ENCODE data around the gene EIF3K.
"Not testable (repeated sequence)": the region's sequence is repeated elsewhere in the genome, so short reads cannot be mapped to it uniquely, and the experiment has no call there.

Gene EIF3K, protein sequence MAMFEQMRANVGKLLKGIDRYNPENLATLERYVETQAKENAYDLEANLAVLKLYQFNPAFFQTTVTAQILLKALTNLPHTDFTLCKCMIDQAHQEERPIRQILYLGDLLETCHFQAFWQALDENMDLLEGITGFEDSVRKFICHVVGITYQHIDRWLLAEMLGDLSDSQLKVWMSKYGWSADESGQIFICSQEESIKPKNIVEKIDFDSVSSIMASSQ

DNA sequence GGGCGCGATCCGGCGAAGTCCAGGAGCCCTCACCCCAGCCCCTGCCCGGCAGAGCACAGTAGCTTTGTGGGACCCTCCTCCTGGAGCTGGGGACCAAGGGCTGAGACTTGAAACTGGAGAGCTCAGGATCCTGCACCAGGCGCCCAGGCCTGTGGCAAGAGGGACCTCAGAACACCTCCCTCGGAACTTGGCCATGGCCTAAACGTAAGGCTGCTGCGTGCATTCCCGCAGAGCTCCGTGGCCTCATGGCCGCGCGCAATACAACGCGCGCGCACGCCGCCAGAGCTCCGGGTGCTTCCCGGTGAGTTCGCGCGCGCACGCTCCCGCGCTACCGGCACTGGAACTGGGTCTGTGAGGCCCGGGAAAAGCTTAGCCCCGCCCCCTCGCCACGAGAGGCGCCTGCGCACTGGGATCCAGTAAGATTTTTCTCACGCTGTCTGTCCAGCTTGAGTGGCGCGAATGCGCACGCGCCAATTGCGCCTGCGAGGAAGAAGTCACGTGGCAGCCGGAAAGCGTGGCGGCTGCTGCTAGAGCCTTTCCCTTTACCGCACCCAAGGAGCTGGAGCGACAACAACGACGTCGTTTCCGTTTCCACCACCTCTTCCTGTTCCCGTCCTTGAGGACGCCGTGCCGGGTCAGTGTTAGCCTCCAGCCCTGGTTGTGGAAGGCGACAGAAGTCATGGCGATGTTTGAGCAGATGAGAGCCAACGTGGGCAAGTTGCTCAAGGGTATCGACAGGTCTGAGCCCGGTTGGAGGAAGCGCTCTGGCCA lies at the start of gene EIF3K:
EIF3K (plus strand) TSS at position 599 of the 771 bp plus-strand sequence; CDS start at position 680, 81 bp downstream.
- in situ Hi-C loops (cut with HindIII; ENCODE audit: low sequenced_read_pairs) = no loop called here
- TF ChIP-seq, protein P1, sequence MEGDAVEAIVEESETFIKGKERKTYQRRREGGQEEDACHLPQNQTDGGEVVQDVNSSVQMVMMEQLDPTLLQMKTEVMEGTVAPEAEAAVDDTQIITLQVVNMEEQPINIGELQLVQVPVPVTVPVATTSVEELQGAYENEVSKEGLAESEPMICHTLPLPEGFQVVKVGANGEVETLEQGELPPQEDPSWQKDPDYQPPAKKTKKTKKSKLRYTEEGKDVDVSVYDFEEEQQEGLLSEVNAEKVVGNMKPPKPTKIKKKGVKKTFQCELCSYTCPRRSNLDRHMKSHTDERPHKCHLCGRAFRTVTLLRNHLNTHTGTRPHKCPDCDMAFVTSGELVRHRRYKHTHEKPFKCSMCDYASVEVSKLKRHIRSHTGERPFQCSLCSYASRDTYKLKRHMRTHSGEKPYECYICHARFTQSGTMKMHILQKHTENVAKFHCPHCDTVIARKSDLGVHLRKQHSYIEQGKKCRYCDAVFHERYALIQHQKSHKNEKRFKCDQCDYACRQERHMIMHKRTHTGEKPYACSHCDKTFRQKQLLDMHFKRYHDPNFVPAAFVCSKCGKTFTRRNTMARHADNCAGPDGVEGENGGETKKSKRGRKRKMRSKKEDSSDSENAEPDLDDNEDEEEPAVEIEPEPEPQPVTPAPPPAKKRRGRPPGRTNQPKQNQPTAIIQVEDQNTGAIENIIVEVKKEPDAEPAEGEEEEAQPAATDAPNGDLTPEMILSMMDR (IDR thresholded peaks at IDR 0.05; ENCODE audit: low read depth, low read length) = no peak
- H3K4me3 ChIP-seq (ENCODE audit: low read depth, low read length) = peak within 1 kb of the TSS; percentile 82

DNA sequence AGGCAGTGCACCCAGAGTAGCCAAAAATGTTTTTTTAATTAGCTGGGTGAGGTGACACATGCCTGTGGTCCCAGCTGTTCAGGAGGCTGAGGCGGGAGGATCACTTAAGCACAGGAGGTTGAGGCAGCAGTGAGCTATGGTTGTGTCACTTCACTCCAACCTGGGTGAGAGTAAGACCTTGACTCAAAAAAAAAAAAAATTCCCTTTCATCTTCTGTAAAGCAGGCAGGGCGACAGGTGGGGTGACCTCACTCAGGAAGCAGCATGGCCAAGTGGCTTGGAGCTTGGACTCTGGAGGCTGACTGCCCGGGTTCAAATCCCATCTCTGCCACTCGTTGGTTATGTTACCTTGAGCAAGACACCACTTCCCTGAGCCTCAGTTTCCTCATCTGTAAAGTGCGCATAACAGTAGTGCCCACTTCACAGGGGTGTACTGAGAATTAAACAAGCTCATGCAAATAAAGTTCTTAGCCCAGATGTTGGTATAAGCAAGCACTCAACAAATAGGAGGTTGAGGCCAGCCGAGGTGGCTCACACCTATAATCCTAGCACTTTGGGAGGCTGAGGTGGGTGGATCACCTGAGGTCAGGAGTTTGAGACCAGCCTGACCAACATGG lies 49.5 kb upstream of the EIF3K start:
- TF ChIP-seq, protein P1 (IDR thresholded peaks at IDR 0.05; ENCODE audit: low read depth, low read length) = no peak
- H3K4me3 ChIP-seq (ENCODE audit: low read depth, low read length) = no peak overlapping the region
- in situ Hi-C loops (cut with HindIII; ENCODE audit: low sequenced_read_pairs) = no loop called here
- no peak for DNase-seq (ENCODE audit: low read depth, low spot score)

More for the DNA sequence above, at the start of gene EIF3K:
- DNase-seq (ENCODE audit: low read depth, low spot score) = peak; percentile 99

DNA sequence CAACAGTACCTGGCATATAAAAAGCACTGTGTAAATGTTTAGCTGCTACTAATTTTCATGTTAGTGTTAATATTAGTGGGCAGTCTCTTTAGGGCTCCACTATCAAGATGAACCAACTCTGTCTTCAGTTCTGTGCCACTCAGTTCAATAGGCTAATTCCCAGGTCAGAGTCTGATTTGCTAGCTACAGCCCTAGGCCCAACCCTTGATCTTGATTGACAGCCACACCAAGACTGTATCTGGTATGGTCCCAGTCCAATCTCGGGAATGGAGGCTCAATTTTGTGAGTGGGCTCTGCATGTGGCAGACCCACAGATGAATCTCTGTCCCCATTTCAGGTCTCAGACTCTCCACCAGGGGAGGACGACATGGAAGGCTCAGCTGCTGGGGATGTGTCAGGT lies 47.3 kb upstream of the EIF3K start:
- in situ Hi-C loops (cut with HindIII; ENCODE audit: low sequenced_read_pairs) = no loop called here
- TF ChIP-seq, protein P1 (IDR thresholded peaks at IDR 0.05; ENCODE audit: low read depth, low read length) = no peak
- DNase-seq (ENCODE audit: low read depth, low spot score) = no peak
- H3K4me3 ChIP-seq (ENCODE audit: low read depth, low read length) = no peak overlapping the region

DNA sequence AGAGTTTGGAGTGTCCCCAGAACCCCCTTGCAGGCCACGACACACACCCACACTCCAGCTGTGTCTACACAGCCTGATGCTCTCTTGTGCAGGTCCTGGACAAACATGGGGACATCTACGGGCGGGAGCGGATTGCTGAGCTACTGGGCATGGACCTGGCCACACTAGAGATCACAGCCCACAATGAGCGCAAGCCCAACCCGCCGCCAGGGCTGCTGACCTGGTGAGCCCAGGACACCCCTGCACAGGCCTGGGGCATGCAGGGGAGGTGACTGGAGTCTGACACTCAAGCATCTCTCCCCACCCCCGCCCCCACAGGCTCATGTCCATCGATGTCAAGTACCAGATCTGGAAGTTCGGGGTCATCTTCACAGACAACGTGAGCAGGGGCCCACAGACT lies 41.2 kb upstream of the EIF3K start:
- TF ChIP-seq, protein P1 (IDR thresholded peaks at IDR 0.05; ENCODE audit: low read depth, low read length) = no peak
- in situ Hi-C loops (cut with HindIII; ENCODE audit: low sequenced_read_pairs) = no loop called here
- no peak for DNase-seq (ENCODE audit: low read depth, low spot score)
- no peak overlapping the region for H3K4me3 ChIP-seq (ENCODE audit: low read depth, low read length)

DNA sequence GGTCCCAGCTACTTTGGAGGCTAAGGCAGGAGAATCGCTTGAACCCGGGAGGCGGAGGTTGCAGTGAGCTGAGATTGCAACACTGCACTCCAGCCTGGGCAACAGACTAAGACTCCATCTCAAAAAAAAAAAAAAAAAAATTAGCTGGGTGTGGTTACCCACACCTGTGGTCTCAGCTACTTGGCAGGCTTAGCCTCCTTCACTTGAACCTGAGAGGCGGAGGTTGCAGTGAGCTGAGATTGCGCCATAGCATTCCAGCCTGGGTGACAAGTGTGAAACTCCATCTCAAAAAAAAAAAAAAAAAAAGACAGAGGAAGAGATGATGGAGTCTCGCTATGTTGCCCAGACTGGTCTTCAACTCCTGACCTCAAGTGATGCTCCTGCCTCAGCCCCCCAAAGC lies 39.7 kb upstream of the EIF3K start:
- H3K4me3 ChIP-seq (ENCODE audit: low read depth, low read length); DNase-seq (ENCODE audit: low read depth, low spot score); in situ Hi-C loops (cut with HindIII; ENCODE audit: low sequenced_read_pairs): not testable (repeated sequence)

DNA sequence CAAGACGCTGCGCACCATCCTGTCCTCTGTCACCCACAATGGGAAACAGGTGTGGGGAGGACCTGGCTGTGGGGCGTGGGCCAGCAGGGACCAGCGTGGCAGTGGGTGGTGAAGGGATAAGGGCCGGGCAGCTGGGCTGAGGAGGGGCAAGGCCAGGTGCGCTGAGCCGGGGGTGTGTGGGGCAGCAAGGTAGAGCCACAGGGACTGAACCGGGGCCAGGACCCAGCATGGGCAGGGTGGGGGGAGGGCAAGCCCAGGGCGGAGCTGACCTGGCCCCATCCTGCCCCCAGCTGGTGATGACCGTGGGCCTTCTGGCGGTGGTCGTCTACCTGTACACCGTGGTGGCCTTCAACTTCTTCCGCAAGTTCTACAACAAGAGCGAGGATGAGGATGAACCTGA lies 38.9 kb upstream of the EIF3K start:
- H3K4me3 ChIP-seq (ENCODE audit: low read depth, low read length) = no peak overlapping the region
- in situ Hi-C loops (cut with HindIII; ENCODE audit: low sequenced_read_pairs) = no loop called here
- no peak for DNase-seq (ENCODE audit: low read depth, low spot score)
- TF ChIP-seq, protein P1 (IDR thresholded peaks at IDR 0.05; ENCODE audit: low read depth, low read length) = no peak
